B cell (primary cell): ENCODE measurements around the gene SLC35E2B.
A peak's percentile ranks its signal among the peaks of the same experiment; 100 is the strongest.

Experiments used
- CTCF ChIP-seq: fragments of 200-600 bp; IDR thresholded peaks from one replicate; pipeline ENCODE4 v1.8.0; 2022; ENCODE audit warnings: antibody characterized with exemption, mild to moderate bottlenecking
- EZH2 ChIP-seq: IDR thresholded peaks from 2 replicates; pipeline ENCODE4 v1.6.1; 2012; ENCODE audit warnings: borderline replicate concordance, low read depth, mild to moderate bottlenecking, moderate library complexity, low read length; ENCODE audit not compliant: insufficient read depth, poor library complexity, severe bottlenecking

GRCh38 chr1:1630191-1630964 lies 62.2 kb downstream of the SLC35E2B start:
- peak; percentile 39 for TF ChIP-seq EZH2
- TF ChIP-seq CTCF, result no peak
